Measurements from ENCODE around the gene KRT9.
"Not testable (repeated sequence)": the region's sequence is repeated elsewhere in the genome, so short reads cannot be mapped to it uniquely, and the experiment has no call there.

Gene KRT9

GRCh38 chr17:41547921-41548843 is 23.7 kb downstream of the KRT9 start:
- no peak for DNase-seq (ENCODE audit: insufficient read length)
- FAIRE-seq = no peak
- TF ChIP-seq POLR2AphosphoS5 (IDR thresholded peaks at IDR 0.05; ENCODE audit: low read depth, low read length) (no peak), POLR2A (IDR thresholded peaks at IDR 0.05; ENCODE audit: low read depth, low read length) (no peak), TAF1 (IDR thresholded peaks at IDR 0.05; ENCODE audit: borderline replicate concordance, low read depth, low read length) (no peak)

DNA sequence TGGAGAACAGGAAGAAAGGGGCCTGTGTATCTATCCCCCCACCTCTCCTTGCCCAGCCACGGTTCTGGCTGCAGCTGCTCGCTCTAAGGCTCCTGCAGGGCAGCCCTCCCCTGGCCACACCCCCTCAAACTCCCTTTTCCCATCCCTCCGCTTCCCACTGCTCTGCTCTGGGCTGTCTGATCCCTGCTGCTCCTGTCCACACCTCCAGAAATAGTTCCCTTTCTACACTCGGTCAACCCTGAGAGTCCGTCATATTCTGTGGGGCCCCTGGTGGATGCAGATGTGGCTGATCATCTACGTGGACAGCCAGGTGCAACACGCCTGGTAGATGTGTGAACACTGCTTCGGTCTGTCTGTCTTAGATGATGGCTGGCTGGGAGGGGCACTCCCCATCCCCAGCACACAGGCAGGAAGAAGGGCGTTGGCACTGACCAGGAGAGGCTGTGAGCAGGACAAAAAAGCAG is 24.4 kb downstream of the KRT9 start:
- no peak for FAIRE-seq
- TF ChIP-seq POLR2A (IDR thresholded peaks at IDR 0.05; ENCODE audit: low read depth, low read length) = no peak
- no peak for TF ChIP-seq TAF1 (IDR thresholded peaks at IDR 0.05; ENCODE audit: borderline replicate concordance, low read depth, low read length)
- TF ChIP-seq POLR2AphosphoS5 (IDR thresholded peaks at IDR 0.05; ENCODE audit: low read depth, low read length) = no peak
- DNase-seq (ENCODE audit: insufficient read length) = no peak

DNA sequence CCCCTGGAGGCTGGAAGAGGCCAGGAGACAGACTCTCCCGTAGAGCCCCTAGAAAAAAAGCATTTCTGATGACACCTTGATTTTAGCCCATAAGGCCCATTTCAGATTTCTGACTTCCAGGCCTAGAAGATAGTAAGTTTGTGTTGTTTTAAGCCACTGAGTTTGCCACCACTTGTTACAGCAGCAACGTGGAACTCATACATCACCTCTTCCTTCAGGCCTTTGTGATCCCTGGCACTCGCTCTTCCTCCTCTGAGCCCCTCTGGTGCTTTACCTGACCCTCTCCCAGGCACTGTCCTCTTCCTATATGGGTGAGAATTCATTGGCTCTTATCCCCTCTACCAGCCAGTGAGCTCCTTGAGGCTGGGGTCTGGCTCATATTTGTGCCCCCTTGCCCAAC is 25.0 kb downstream of the KRT9 start:
- DNase-seq (ENCODE audit: insufficient read length) (no peak), FAIRE-seq (no peak)
- no peak for TF ChIP-seq POLR2A (IDR thresholded peaks at IDR 0.05; ENCODE audit: low read depth, low read length)
- no peak for TF ChIP-seq TAF1 (IDR thresholded peaks at IDR 0.05; ENCODE audit: borderline replicate concordance, low read depth, low read length)
- TF ChIP-seq POLR2AphosphoS5 (IDR thresholded peaks at IDR 0.05; ENCODE audit: low read depth, low read length) = no peak

- FAIRE-seq (no peak), DNase-seq (ENCODE audit: insufficient read length) (no peak)
- no peak for TF ChIP-seq POLR2A (IDR thresholded peaks at IDR 0.05; ENCODE audit: low read depth, low read length)
- no peak for TF ChIP-seq POLR2AphosphoS5 (IDR thresholded peaks at IDR 0.05; ENCODE audit: low read depth, low read length)
- no peak for TF ChIP-seq TAF1 (IDR thresholded peaks at IDR 0.05; ENCODE audit: borderline replicate concordance, low read depth, low read length)
Observed at GRCh38 chr17:41545829-41546410, 25.9 kb downstream of the KRT9 start.

DNA sequence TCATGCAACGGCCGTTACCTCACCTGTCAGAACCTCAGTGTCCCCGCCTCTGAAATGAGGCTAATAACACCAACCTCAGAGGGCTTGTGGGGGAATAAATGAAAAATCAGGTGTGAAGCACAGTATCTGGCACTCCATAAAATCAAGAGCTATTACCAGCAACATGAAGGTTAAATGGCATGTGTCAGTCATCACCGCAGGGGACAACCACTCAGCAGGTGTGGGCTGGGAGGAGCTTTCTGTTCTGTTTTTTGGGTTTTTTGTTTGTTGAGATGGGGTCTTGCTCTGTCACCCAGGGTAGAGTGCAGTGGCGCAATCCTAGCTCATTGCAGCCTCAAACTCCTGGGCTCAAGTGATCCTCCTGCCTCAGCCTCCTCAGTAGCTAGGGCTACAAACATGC is 26.9 kb downstream of the KRT9 start:
- TF ChIP-seq POLR2AphosphoS5 (IDR thresholded peaks at IDR 0.05; ENCODE audit: low read depth, low read length) (no peak), TAF1 (IDR thresholded peaks at IDR 0.05; ENCODE audit: borderline replicate concordance, low read depth, low read length) (no peak), POLR2A (IDR thresholded peaks at IDR 0.05; ENCODE audit: low read depth, low read length) (no peak)
- DNase-seq (ENCODE audit: insufficient read length) (no peak), FAIRE-seq (no peak)

DNA sequence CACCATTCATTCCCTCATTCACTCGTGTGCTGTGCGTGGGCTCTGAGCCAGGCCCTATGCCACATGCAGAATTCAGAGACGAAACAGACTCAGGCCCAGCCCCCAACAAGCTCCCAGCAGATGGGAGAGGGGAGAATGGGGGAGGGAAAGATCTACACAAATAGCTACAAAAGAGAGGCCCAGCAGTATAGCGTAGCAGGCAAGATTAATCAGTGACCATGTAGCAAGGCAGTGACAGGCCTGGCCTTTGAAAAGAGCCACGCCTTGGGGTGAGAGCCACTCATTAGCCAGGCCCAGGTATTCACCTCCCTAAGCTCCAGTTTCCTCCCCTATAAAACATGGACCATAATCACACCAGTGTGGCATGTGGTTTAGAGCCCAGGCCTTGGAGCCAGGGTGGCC is 27.4 kb downstream of the KRT9 start:
- TF ChIP-seq TAF1 (IDR thresholded peaks at IDR 0.05; ENCODE audit: borderline replicate concordance, low read depth, low read length) (no peak), POLR2AphosphoS5 (IDR thresholded peaks at IDR 0.05; ENCODE audit: low read depth, low read length) (no peak), POLR2A (IDR thresholded peaks at IDR 0.05; ENCODE audit: low read depth, low read length) (no peak)
- DNase-seq (ENCODE audit: insufficient read length) = no peak
- FAIRE-seq = no peak

DNA sequence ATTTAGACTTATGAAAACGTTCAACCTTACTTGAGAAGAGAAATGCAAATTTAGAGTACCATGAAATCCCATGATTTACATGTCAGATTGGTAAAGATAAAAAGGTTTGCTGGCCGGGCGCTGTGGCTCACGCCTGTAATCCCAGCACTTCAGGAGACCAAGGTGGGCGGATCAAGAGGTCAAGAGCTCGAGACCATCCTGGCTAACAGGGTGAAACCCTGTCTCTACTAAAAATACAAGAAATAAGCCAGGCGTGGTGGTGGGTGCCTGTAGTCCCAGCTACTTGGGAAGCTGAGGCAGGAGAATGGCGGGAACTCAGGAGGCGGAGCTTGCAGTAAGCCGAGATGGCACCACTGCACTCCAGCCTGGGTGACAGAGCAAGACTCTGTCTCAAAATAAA is 29.1 kb downstream of the KRT9 start:
- DNase-seq (ENCODE audit: insufficient read length) = not testable (repeated sequence)

GRCh38 chr17:41542357-41542756 is 29.5 kb downstream of the KRT9 start:
- DNase-seq (ENCODE audit: insufficient read length) = no peak
- no peak for FAIRE-seq
- TF ChIP-seq POLR2AphosphoS5 (IDR thresholded peaks at IDR 0.05; ENCODE audit: low read depth, low read length) (no peak), POLR2A (IDR thresholded peaks at IDR 0.05; ENCODE audit: low read depth, low read length) (no peak), TAF1 (IDR thresholded peaks at IDR 0.05; ENCODE audit: borderline replicate concordance, low read depth, low read length) (no peak)

More for the DNA sequence above, 29.1 kb downstream of the KRT9 start:
- FAIRE-seq = not testable (repeated sequence)

- no peak for TF ChIP-seq TAF1 (IDR thresholded peaks at IDR 0.05; ENCODE audit: borderline replicate concordance, low read depth, low read length)
- TF ChIP-seq POLR2A (IDR thresholded peaks at IDR 0.05; ENCODE audit: low read depth, low read length) = no peak
- TF ChIP-seq POLR2AphosphoS5 (IDR thresholded peaks at IDR 0.05; ENCODE audit: low read depth, low read length) = no peak
- DNase-seq (ENCODE audit: insufficient read length) = no peak
- no peak for FAIRE-seq
Observed at GRCh38 chr17:41540921-41541625, 30.8 kb downstream of the KRT9 start.

DNA sequence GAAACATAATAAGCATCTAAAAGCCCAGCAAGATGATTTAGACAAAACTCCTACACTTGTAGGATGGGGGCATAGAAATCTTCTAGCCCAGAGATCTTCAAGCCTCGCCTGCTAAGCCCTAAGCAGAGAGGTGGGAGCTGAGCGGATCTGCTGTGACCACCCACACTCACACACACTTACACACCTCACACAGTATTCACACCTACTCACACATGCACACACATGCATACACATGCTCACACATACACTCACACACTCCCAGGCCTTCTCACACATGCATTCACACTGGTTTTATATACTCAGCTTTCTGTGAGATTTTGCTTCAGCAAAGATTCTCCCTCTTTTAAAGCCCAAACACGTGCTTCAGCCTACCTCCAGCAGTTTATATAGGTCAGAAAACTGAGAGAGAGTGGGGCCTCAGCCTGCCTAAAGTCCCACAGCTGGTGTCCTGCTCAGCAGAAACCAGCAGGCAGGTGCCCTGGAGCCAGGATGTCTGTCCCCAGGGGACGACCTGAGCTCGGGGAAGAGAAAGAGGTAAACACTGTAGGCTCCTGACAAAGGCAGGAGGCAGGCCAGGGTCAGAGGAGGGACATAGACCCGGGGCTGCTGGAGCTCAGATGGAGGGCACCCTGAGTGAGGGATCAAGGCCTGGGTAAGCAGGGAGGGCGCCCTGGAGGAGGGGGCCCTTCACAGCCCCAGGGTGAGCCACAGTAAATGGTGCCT is 31.7 kb downstream of the KRT9 start:
- TF ChIP-seq TAF1 (IDR thresholded peaks at IDR 0.05; ENCODE audit: borderline replicate concordance, low read depth, low read length) (no peak), POLR2A (IDR thresholded peaks at IDR 0.05; ENCODE audit: low read depth, low read length) (no peak), POLR2AphosphoS5 (IDR thresholded peaks at IDR 0.05; ENCODE audit: low read depth, low read length) (no peak)
- FAIRE-seq (no peak), DNase-seq (ENCODE audit: insufficient read length) (no peak)

DNA sequence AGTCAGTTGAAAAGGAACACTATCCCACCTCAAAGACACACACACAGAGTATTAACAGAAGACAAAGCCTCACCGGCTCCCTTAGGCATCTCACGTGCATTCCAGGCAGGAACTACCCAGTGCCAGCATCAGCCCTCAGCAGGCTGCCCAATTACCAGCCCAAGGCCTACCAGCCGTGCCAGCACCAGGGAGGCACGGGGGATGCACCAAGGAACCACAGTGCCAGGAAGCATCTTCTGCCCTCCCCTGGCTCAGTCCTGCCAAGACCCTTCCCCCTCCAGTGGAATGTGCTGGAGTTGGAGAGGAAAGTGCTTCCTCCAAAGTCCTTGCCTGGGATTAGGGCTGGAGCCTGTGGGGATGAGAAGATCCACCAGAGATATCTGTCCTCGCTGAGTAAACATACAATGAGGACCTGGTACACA is 32.8 kb downstream of the KRT9 start:
- DNase-seq (ENCODE audit: insufficient read length) (no peak), FAIRE-seq (no peak)
- no peak for TF ChIP-seq POLR2A (IDR thresholded peaks at IDR 0.05; ENCODE audit: low read depth, low read length)
- TF ChIP-seq TAF1 (IDR thresholded peaks at IDR 0.05; ENCODE audit: borderline replicate concordance, low read depth, low read length) = no peak
- no peak for TF ChIP-seq POLR2AphosphoS5 (IDR thresholded peaks at IDR 0.05; ENCODE audit: low read depth, low read length)

All from GM12892 (cell line).